A673 (cell line): ENCODE results near the gene COL4A2. TPM values are rescaled to one million over a fixed set of nuclear protein-coding genes. Genes with fewer than 3 reads are reported as not detected.

Experiments
- BruUV-seq: library from RNA; stranded (reverse); fragments of 400-500 nt; replicated peaks from 2 replicates; lab custom pipeline; 2021; lab: Mats Ljungman, UMichigan
- CTCF ChIA-PET: fragments of 300-600 bp; sonication (Branson Sonifier 250); formaldehyde crosslinking; loops from one replicate; lab custom pipeline; 2022; ENCODE audit warnings: antibody characterized with exemption; lab: Charles Lee
- POLR2A ChIA-PET: fragments of 300-600 bp; sonication (Branson Sonifier 250); formaldehyde crosslinking; loops from one replicate; lab custom pipeline; 2022; ENCODE audit warnings: antibody characterized with exemption; ENCODE audit not compliant: low non-redundant PET; lab: Charles Lee
- DNase-seq: peaks from one replicate; pipeline ENCODE4 v3.0.0-alpha.2; 2015; ENCODE audit warnings: low spot score
- H3K27ac ChIP-seq: fragments of 200-600 bp; sonication (generic); 2 replicates; pipeline ENCODE4 v1.5.1; 2016; ENCODE audit warnings: mixed run types, low read depth, mild to moderate bottlenecking, mixed read lengths, antibody characterized with exemption, low read length; ENCODE audit not compliant: poor library complexity, severe bottlenecking
- H3K27me3 ChIP-seq: fragments of 200-600 bp; sonication (generic); replicated peaks from 2 replicates; pipeline ENCODE4 v1.6.1; 2017; ENCODE audit warnings: mixed run types, low read depth, mild to moderate bottlenecking, mixed read lengths, antibody characterized with exemption, low read length; ENCODE audit not compliant: insufficient read depth, poor library complexity
- H3K36me3 ChIP-seq: fragments of 200-600 bp; sonication (generic); 2 replicates; pipeline ENCODE4 v1.6.1; 2016; ENCODE audit warnings: mixed run types, mild to moderate bottlenecking, mixed read lengths, antibody characterized with exemption, low read length; ENCODE audit not compliant: insufficient read depth, poor library complexity, severe bottlenecking
- H3K4me1 ChIP-seq: fragments of 200-600 bp; sonication (generic); 2 replicates; pipeline ENCODE4 v1.6.1; 2017; ENCODE audit warnings: mixed run types, mild to moderate bottlenecking, mixed read lengths, antibody characterized with exemption, low read length; ENCODE audit not compliant: insufficient read depth, poor library complexity, severe bottlenecking
- H3K4me3 ChIP-seq: fragments of 200-600 bp; sonication (generic); 2 replicates; pipeline ENCODE4 v1.5.1; 2016; ENCODE audit warnings: low read depth, mixed run types, mild to moderate bottlenecking, mixed read lengths, low read length; ENCODE audit not compliant: poor library complexity, severe bottlenecking
- H3K9me3 ChIP-seq: fragments of 200-600 bp; sonication (generic); 2 replicates; pipeline ENCODE4 v1.6.1; 2016; ENCODE audit warnings: mixed run types, low read depth, mild to moderate bottlenecking, mixed read lengths, antibody characterized with exemption, low read length; ENCODE audit not compliant: poor library complexity, severe bottlenecking
- EZH2 ChIP-seq: fragments of 200-600 bp; sonication (generic); IDR thresholded peaks from 2 replicates; pipeline ENCODE4 v1.6.1; 2017; ENCODE audit warnings: borderline replicate concordance, low read depth, mild to moderate bottlenecking, mixed read lengths, antibody characterized with exemption, low read length; ENCODE audit not compliant: poor library complexity, severe bottlenecking
- intact Hi-C: fragments of 100-400 bp; cut with micrococcal nuclease; formaldehyde crosslinking; loops from one replicate; pipeline ENCODE4 v1.10.0; 2022; ENCODE audit not compliant: unreplicated experiment
- total RNA-seq: library from RNA; stranded (reverse); gene quantifications from 2 replicates; pipeline ENCODE4 v1.2.3, GENCODE V29; 2021
- TF ChIP-seq, protein P1 (sequence below): fragments of 300-800, 200-600 bp; sonication (generic); conservative IDR thresholded peaks from 2 replicates; pipeline ENCODE4 v1.5.1; 2017; ENCODE audit warnings: low read depth, mild to moderate bottlenecking, antibody characterized with exemption, low read length, moderate library complexity, mixed read lengths

Gene COL4A2
- total RNA-seq, 1 experiment from 2014 or later = 184 TPM

DNA sequence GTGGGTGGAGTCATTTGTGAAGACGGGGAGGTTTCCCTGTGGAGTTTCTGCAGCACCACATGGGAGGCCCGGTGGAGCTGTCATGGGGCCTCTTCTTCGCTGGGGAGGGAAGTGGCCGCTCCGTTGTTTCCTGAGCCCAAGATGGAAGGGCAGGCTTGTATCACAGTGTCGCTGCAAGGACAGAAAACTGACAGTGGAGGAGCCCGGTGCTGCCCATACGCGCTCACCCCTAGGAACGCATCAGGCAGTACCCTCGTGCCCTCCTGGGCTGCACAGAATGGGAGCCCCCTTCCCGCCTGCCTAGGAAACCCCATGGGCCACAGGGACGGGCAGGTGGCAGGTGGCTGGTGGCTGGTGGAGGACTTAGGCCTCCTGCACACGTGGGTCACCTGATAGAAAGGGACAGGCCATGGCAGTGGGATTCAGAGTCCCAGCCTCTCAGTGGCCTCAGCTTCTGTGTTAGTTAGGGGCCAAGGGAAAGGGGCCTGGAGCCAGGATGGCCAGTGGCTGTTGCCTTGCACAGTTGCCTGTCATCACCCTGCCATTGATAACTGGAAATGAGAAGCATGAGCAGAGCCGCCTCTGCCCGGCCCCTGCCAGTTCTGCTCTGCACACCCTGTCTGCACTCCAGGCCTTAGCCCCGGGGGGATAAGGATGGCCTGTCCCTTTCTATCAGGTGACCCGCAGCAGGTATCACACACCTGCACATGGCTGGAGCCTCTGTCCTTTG lies 7.6 kb downstream of the COL4A2 start:
- intact Hi-C loops = no loop called here
- BruUV-seq = no TSS peak
- ChIA-PET POLR2A (no interaction called here), CTCF (no interaction called here)
- TF ChIP-seq, protein P1, sequence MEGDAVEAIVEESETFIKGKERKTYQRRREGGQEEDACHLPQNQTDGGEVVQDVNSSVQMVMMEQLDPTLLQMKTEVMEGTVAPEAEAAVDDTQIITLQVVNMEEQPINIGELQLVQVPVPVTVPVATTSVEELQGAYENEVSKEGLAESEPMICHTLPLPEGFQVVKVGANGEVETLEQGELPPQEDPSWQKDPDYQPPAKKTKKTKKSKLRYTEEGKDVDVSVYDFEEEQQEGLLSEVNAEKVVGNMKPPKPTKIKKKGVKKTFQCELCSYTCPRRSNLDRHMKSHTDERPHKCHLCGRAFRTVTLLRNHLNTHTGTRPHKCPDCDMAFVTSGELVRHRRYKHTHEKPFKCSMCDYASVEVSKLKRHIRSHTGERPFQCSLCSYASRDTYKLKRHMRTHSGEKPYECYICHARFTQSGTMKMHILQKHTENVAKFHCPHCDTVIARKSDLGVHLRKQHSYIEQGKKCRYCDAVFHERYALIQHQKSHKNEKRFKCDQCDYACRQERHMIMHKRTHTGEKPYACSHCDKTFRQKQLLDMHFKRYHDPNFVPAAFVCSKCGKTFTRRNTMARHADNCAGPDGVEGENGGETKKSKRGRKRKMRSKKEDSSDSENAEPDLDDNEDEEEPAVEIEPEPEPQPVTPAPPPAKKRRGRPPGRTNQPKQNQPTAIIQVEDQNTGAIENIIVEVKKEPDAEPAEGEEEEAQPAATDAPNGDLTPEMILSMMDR = no peak
- TF ChIP-seq EZH2 = no peak
- no peak overlapping the region for H3K27ac ChIP-seq
- no peaks in the 10 kb centered on the region for H3K9me3 ChIP-seq
- H3K36me3 ChIP-seq = peaks cover 13% of the 10 kb centered on the region
- H3K27me3 ChIP-seq = no peaks in the 10 kb centered on the region
- H3K4me1 ChIP-seq = peaks cover 55% of the 10 kb centered on the region
- no peak overlapping the region for H3K4me3 ChIP-seq
- DNase-seq = no peak

DNA sequence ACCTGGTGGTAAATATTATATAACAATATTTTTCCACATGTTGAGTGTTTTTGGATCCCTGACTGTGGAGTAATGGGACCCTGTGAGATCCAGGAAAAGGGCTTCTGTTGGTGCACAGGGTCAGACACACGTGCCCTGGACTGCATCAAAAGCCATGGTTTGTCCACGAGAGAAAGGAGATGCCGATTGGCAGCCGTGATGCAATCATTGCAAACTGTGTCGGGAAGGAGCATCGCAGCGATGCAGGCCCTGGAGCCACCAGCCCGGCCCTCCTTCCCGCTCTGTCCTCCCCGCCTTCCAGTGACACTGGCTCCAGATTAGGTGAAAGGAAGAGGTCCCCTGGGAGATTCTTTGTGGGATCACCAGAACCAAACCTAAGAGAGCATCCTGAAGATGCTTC lies 9.1 kb downstream of the COL4A2 start:
- Histone ChIP-seq H3K4me1 (peaks cover 55% of the 10 kb centered on the region), H3K27ac (no peak overlapping the region), H3K36me3 (peaks cover 13% of the 10 kb centered on the region), H3K9me3 (no peaks in the 10 kb centered on the region), H3K4me3 (no peak overlapping the region), H3K27me3 (no peaks in the 10 kb centered on the region)
- no peak for TF ChIP-seq EZH2
- TF ChIP-seq, protein P1 = no peak
- no TSS peak for BruUV-seq
- ChIA-PET POLR2A (no interaction called here), CTCF (no interaction called here)
- no peak for DNase-seq
- intact Hi-C loops = no loop called here

DNA sequence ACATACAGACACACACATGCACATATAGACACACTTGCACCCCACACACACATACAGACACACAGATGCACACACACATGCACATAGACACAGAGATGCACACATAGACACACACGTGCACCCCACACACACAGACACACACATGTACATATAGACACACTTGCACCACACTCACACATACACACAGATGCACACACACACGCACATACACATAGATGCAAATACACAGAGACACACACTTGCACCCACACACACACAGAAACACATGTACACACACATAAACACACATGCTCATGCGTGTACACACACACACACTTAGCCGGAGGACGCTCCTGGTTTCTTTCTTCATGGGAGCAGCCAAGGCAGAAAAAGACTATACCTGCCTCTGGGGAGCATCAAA lies 10.0 kb downstream of the COL4A2 start:
- H3K27me3 ChIP-seq = no peaks in the 10 kb centered on the region
- no peak overlapping the region for H3K4me3 ChIP-seq
- H3K4me1 ChIP-seq = peaks cover 55% of the 10 kb centered on the region
- CTCF ChIA-PET = no interaction called here
- POLR2A ChIA-PET = no interaction called here
- DNase-seq = no peak
- BruUV-seq = no TSS peak
- no peak overlapping the region for H3K27ac ChIP-seq
- H3K9me3 ChIP-seq = no peaks in the 10 kb centered on the region
- intact Hi-C loops = no loop called here
- H3K36me3 ChIP-seq = peaks cover 13% of the 10 kb centered on the region
- TF ChIP-seq EZH2 = no peak
- TF ChIP-seq, protein P1 = no peak
